ENCODE data around the gene LRRC4C. TPM values are rescaled to one million over a fixed set of nuclear protein-coding genes. Genes with fewer than 3 reads are reported as not detected.

Gene LRRC4C
- total and polyA plus RNA-seq, 4 donors: 0.33 to 5.3 (median 0.43) TPM

DNA sequence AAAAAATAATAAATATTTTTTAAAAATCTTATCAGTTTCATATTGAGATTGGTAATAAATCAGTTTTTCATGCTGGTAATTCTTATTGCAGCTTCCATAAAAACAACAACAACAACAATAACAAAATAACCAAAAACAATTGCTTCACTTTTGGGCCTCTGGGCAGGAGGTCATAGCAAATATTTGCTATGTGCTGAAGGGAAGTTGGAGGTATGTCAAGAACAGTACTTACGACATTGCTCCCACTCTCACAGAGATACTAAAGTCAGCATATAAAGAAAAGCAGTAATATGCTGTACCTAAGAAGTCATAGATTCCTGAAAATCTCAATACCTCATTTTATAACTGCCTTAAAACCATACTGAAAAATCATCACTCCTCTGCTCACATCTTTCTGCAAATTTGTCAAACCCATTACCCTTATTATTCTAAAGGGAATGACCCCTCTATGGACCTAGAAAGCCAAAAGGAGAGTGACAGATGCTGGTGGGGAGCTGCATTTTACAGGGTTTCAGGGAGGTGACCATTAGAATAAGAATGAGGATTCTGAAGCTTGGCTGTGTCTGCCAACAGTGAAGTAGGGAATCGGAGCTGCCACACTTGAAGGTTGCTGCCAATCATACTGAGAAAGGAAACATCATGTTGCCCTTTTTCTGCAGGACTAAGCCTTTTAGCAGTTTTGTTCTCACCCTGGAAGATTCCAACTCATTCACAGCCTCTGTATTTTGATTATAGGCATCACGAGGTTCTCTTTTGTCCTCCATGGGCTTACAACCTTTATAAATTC lies 742.9 kb downstream of the LRRC4C start:
- Histone ChIP-seq H3K9ac (ENCODE audit: insufficient read depth in 1 of 2, low read length in 2 of 2) (no peak overlapping the region), H3K4me3 (no peak overlapping the region), H3K9me3 (ENCODE audit: control insufficient read depth in 4 of 4, insufficient read depth in 3 of 4, low read length in 3 of 4) (no peaks in the 10 kb centered on the region), H3K36me3 (ENCODE audit: control insufficient read depth in 4 of 4, insufficient read depth in 4 of 4, low read length in 4 of 4) (no peaks in the 10 kb centered on the region), H3K4me1 (ENCODE audit: control insufficient read depth in 5 of 5, insufficient read depth in 5 of 5, low read length in 5 of 5) (peaks cover 0 to 5% (median 0%) of the 10 kb centered on the region in 5 donors), H3K27ac (ENCODE audit: low read depth in 1 of 2, low read length in 1 of 2) (no peak overlapping the region), H3K27me3 (ENCODE audit: control insufficient read depth in 3 of 3, insufficient read depth in 3 of 3, low read length in 2 of 3) (no peaks in the 10 kb centered on the region)
- DNase-seq (no peak), ATAC-seq (ENCODE audit: insufficient read depth, low FRiP score) (no peak)
- TF ChIP-seq, protein P1, sequence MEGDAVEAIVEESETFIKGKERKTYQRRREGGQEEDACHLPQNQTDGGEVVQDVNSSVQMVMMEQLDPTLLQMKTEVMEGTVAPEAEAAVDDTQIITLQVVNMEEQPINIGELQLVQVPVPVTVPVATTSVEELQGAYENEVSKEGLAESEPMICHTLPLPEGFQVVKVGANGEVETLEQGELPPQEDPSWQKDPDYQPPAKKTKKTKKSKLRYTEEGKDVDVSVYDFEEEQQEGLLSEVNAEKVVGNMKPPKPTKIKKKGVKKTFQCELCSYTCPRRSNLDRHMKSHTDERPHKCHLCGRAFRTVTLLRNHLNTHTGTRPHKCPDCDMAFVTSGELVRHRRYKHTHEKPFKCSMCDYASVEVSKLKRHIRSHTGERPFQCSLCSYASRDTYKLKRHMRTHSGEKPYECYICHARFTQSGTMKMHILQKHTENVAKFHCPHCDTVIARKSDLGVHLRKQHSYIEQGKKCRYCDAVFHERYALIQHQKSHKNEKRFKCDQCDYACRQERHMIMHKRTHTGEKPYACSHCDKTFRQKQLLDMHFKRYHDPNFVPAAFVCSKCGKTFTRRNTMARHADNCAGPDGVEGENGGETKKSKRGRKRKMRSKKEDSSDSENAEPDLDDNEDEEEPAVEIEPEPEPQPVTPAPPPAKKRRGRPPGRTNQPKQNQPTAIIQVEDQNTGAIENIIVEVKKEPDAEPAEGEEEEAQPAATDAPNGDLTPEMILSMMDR (IDR thresholded peaks at IDR 0.05; ENCODE audit: control extremely low read depth, extremely low read depth): no peak
- 44 to 49% methylated on average over 3 of the region's 3 CpGs for WGBS, 2 donors

DNA sequence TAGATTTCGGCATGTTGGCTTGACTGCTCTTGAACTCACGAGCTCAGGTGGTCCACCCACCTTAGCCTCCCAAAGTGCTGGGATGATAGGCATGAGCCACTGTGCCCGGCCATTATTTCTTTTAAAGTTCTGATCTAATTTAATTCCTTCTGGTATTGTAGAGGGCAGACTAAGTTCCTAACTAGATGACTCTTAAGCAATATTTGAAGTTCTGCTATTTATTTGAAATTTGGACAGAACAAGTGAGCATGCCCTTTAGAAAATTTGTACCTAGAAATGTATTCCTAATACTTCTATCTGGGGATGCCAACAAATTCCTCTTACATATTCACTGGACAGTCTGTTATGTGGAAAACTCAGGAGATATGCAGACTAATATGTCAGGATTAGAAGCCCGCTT lies 746.4 kb downstream of the LRRC4C start:
- H3K4me1 ChIP-seq (ENCODE audit: control insufficient read depth in 5 of 5, insufficient read depth in 5 of 5, low read length in 5 of 5): peaks cover 0 to 5% (median 0%) of the 10 kb centered on the region in 5 donors
- H3K9me3 ChIP-seq (ENCODE audit: control insufficient read depth in 4 of 4, insufficient read depth in 3 of 4, low read length in 3 of 4): peaks cover 0 to 2% (median 0%) of the 10 kb centered on the region in 4 donors
- TF ChIP-seq, protein P1 (IDR thresholded peaks at IDR 0.05; ENCODE audit: control extremely low read depth, extremely low read depth): no peak
- DNase-seq (no peak), ATAC-seq (ENCODE audit: insufficient read depth, low FRiP score) (no peak)
- 85 to 86% methylated on average over 4 of the region's 4 CpGs for WGBS, 2 donors
- no peaks in the 10 kb centered on the region for H3K27me3 ChIP-seq (ENCODE audit: control insufficient read depth in 3 of 3, insufficient read depth in 3 of 3, low read length in 2 of 3)
- no peak overlapping the region for H3K4me3 ChIP-seq
- no peaks in the 10 kb centered on the region for H3K36me3 ChIP-seq (ENCODE audit: control insufficient read depth in 4 of 4, insufficient read depth in 4 of 4, low read length in 4 of 4)
- no peak overlapping the region for H3K9ac ChIP-seq (ENCODE audit: insufficient read depth in 1 of 2, low read length in 2 of 2)
- H3K27ac ChIP-seq (ENCODE audit: low read depth in 1 of 2, low read length in 1 of 2): no peak overlapping the region

DNA sequence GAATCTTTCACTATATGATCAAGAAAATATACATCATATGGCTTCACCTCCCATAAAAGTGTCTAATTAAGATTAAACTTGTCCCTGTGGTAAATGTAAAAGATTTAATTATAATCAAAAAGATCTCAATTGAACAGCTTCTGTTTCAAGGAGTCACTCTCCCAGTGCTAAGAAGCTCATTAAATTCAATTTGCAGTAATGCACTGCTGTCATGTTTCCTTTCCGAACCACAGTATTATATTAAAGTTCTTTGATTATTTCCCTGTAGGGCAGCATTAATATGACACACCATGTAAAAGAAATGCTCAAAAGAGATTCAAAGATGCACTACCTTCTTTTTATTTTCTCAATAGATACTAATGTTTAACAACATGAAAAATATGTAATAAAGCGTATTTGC lies 758.4 kb downstream of the LRRC4C start:
- H3K4me3 ChIP-seq: no peak overlapping the region
- 44 to 59% methylated on average over 2 of the region's 2 CpGs for WGBS, 2 donors
- no peak overlapping the region for H3K27ac ChIP-seq (ENCODE audit: low read depth in 1 of 2, low read length in 1 of 2)
- ATAC-seq (ENCODE audit: insufficient read depth, low FRiP score) (no peak), DNase-seq (no peak)
- H3K27me3 ChIP-seq (ENCODE audit: control insufficient read depth in 3 of 3, insufficient read depth in 3 of 3, low read length in 2 of 3): no peaks in the 10 kb centered on the region
- H3K9me3 ChIP-seq (ENCODE audit: control insufficient read depth in 4 of 4, insufficient read depth in 3 of 4, low read length in 3 of 4): no peaks in the 10 kb centered on the region
- no peaks in the 10 kb centered on the region for H3K36me3 ChIP-seq (ENCODE audit: control insufficient read depth in 4 of 4, insufficient read depth in 4 of 4, low read length in 4 of 4)
- TF ChIP-seq, protein P1 (IDR thresholded peaks at IDR 0.05; ENCODE audit: control extremely low read depth, extremely low read depth): no peak
- no peak overlapping the region for H3K9ac ChIP-seq (ENCODE audit: insufficient read depth in 1 of 2, low read length in 2 of 2)
- H3K4me1 ChIP-seq (ENCODE audit: control insufficient read depth in 5 of 5, insufficient read depth in 5 of 5, low read length in 5 of 5): no peaks in the 10 kb centered on the region

Data from lung (tissue), 12 donors.